Stimulated activated naive CD4-positive, alpha-beta T cell (primary cell): Measurements from ENCODE around the gene EPDR1.

Source experiments
- DNase-seq, 6 experiments: peaks; one replicate each; lab custom pipeline; 2025; lab: John Stamatoyannopoulos, UW

EPDR1 gene

DNA sequence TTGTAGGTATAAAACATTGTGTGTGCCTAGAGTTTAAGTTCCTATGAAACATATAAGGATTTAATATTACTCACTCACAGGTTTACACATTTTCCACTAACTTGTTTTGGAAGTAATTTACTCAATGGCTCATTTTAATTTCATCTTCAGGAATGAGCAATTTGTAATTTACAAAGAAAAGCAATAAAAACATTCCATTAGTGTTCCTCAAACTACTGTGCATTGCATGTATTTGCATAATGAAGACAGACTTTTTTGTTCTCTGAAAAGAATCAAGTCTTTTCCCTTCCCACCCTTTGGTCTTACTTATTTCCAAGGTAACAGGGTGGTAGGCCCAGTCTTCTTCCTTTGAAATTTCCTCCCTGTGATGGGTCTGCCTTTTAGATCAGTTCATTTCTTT lies 61.2 kb downstream of the EPDR1 start:
- DNase-seq, result no peak

DNA sequence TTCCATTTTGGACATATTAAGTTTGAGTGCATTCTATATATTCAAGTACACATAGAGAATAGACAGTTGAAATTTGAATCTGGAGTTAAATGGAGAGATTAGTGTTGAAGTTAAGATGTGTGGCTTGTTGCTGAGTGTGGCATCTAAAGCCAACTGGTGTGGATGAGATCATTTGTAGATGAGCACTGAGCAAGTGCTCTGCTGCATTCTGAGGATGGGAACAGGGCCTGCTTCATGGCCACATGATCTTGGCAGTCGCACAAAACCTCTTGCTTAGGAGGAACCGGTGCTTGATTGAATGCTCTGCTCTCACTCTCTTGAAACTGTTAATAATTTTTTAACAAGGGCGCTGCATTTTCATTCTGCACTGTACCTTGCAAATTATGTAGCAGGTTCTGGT lies 62.0 kb downstream of the EPDR1 start:
- no peak for DNase-seq

DNA sequence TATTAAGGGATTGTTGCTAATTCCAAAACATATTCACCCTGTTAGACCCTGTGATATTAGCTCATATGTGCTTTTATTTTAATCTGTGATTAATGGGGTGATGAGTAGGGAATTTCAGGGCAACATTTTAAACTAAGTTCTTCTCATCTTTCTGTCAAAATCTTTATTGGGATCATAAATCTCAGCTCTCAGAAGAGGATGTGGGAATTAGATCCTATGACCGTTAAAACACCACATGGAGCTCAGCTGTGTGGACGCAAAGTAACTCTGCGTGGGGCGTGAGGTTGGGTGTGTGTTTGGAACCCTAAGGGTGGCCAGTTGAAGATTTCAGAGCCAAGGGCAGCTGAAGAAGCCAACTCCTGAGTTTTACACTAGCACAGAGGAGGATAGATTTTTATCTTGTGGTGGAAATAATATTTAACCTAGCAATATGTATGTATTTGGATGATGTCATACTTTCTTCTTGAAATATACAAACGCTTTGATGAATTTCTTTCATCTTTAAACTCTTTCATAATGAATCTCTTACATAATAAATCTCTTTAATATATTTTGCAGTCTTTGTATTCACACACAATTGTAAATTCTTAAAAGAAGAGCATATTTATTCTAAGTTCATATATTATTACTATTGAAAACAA lies 64.4 kb downstream of the EPDR1 start:
- DNase-seq, result no peak

DNA sequence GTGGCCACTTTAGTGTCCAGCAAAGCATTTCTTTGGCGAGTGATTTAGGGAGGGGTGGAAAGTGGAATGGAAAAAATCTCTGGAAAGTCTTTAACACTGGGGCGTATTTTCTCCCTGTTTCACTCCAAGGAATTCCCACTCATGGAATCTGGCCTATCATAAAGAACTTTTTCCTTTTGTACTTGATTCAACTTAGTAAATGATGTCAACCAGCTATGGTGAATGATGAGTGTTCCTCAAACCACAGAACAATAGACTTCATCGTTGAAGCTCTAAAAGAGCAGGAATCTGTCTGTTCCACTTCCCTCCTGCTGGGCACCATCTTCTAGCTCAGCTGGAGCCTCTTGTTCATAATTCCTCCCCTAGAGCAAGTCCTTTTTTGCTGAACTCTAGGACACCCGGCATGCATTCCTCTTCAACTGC lies 66.5 kb downstream of the EPDR1 start:
- DNase-seq, result no peak

DNA sequence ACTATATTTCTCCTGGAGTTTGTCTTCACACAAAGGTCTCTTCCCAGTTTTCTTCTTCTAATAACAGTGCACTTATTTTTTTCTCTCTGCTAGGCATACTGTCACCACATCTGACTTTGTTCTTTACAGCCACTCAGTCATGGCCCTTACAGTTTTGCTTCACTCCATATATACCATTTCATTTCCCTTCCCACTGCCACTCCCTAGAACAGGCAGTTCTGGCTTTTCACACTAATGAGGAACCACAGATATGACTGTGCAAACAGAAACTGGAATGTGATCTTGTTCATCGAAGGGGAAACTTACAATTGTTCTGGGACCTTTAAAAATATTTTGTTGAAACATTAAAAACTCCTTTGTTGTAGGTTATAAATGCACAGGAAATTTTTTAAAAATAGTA lies 67.3 kb downstream of the EPDR1 start:
- DNase-seq, result no peak

DNA sequence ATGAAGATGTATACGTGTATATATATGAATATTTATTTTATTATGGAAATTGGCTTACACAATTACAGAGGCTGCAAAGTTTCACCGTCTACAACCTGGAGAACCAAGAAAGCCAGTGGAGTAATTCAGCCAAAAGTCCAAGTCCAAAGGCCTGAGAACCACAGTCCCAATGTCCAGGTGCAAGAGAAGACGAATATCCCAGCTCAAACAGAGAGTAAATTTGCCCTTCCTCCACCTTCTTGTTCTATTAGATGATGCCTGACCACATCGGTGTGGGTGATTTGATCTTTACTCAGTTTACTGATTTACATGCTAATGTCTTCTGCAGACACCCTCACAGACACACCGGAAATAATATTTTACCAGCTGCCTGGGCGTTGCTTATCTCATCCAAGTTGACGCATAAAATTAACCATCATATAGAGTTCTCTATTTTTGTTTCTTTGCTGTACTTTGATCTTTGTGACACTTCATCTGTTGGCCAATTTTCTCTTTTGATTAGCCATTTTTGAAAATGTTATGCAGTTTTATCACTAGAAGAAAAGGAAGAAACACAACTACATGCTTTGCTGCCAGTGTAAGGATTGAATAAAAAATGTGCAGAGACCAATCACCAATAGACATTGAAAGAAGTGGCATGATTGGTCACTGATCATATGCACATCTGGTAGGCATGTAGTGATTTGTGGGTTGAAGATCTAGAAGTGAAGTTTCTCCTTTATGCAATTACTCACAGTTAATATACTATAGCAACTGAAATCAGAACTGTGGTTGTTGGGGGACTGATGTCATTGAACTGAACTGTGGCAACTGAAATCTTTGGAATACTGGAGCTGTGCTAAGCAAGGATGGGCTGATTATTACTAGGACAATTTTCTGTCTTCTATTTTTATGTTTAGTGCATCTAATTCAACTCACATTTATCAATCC lies 68.5 kb downstream of the EPDR1 start:
- no peak for DNase-seq

DNA sequence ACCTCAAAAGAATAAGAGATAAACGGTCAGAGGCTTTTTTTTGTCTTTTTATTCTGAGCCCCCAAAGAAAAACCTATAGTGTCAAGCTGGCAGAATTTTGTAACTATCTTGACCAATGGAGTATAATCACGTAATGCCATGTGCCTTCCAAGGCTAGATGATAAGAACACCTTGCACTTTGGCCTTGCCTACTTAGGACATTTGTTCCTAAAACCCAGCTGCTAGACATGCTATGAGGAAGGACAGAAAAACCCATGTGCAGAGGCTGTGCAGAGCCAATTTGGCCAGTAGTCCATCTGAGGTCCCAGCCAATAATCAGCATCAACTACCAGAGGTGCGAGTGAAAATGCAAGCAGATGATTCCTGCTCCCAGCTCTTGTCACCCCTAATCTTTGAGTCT lies 69.9 kb downstream of the EPDR1 start:
- no peak for DNase-seq

DNA sequence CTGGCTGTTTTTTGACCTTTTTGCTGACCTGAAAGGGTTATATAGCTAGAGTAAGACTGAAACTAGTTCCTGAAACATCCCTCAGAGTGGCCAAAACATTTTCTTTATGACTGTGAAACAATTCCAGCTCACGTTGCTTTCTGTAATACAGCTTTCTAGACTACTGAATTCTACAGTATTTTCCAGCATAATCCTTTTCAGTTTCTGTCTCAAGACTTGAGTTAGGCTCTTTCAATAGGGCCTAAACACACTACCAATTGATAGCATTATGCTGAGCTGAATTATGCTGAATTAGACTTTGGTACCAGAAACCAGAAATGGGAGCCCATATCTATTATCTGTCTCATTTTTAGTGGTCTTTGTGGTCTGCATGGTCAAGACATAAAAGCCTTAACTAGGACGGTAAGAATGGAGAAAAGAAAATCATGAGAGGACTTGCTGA lies 72.6 kb downstream of the EPDR1 start:
- DNase-seq, result no peak

DNA sequence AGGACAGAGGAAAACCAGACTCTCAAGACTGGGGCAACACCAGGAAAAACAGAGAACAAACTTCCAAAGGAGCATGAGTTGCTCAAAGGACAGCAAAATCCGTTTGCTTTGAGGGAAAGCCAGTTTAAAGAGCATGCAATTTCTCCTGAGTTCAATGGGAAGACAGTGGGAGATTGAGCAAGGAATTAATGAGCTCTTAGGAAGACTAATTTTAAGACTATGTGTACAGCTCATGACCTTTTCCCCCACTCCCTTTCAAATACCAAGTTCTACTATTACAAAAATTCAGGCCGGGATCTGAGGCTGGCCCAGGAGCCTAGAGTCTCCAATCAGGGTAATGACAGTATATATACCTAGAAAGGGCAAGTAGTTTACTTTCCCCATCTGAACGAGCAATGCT lies 79.2 kb downstream of the EPDR1 start:
- DNase-seq, result no peak

DNA sequence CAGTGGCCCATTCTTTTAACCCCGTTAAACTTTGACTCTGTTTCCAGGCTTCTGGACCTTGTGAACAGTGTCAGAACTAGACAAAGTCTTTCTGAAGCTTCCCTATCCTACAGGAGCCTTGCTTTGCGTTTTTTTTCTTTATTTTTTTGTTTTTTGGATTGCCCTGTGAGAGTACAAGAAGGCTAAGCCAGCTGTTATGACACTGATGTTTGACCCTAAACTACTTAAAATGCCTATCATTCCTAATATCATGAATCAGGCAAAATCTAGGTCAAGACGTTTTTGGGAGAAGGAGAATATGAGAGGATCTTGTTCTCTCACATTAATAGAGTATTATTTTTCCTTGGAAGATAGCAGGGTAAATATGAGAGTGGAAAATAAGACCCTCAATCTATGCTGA lies 79.8 kb downstream of the EPDR1 start:
- DNase-seq, result no peak
